Measurements from ENCODE around the gene AP3M1.

Gene AP3M1

GRCh38 chr10:74077416-74077815, 73.2 kb downstream of the AP3M1 start:
- DNase-seq: no peak

GRCh38 chr10:74076961-74077360, 73.7 kb downstream of the AP3M1 start:
- DNase-seq: no peak

GRCh38 chr10:74075906-74076305, 74.7 kb downstream of the AP3M1 start:
- DNase-seq: no peak

GRCh38 chr10:74072503-74072902, 78.1 kb downstream of the AP3M1 start:
- DNase-seq: no peak

GRCh38 chr10:74071157-74071556, 79.5 kb downstream of the AP3M1 start:
- no peak for DNase-seq
